GM18951 (cell line): ENCODE results near the gene ATP9B.

ENCODE experiments used
- POLR2A ChIP-seq: IDR thresholded peaks from 4 replicates; pipeline ENCODE4 v1.6.1; 2011; ENCODE audit warnings: mild to moderate bottlenecking; ENCODE audit not compliant: insufficient read length, insufficient read depth; ENCODE audit errors: extremely low read depth
- in situ Hi-C: fragments of 300-500 bp; cut with MboI; formaldehyde crosslinking; loops from one replicate; pipeline ENCODE4 v1.12.0; 2022; ENCODE audit warnings: low sequenced_read_pairs, mixed read lengths, inconsistent platforms; ENCODE audit not compliant: unreplicated experiment

Gene ATP9B

GRCh38 chr18:79396431-79397246 lies 327.4 kb downstream of the ATP9B start:
- no peak for TF ChIP-seq POLR2A
- in situ Hi-C loops, result no loop called here

- no peak for TF ChIP-seq POLR2A
- in situ Hi-C loops, result no loop called here
Measured at GRCh38 chr18:79397247-79397829, 328.1 kb downstream of the ATP9B start.

GRCh38 chr18:79397830-79398761 lies 328.9 kb downstream of the ATP9B start:
- no peak for TF ChIP-seq POLR2A

GRCh38 chr18:79399275-79400081 lies 330.3 kb downstream of the ATP9B start:
- peak; percentile 36 for TF ChIP-seq POLR2A
- in situ Hi-C loops, result no loop called here

More at GRCh38 chr18:79397830-79398761, 328.9 kb downstream of the ATP9B start:
- in situ Hi-C loops, result no loop called here

- TF ChIP-seq POLR2A, result no peak
- in situ Hi-C loops, result no loop called here
Measured at GRCh38 chr18:79400091-79400590, 330.9 kb downstream of the ATP9B start.

GRCh38 chr18:79400591-79401381 lies 331.6 kb downstream of the ATP9B start:
- in situ Hi-C loops, result no loop called here
- TF ChIP-seq POLR2A, result no peak

- in situ Hi-C loops, result no loop called here
- TF ChIP-seq POLR2A, result no peak
Measured at GRCh38 chr18:79401494-79402208, 332.5 kb downstream of the ATP9B start.

GRCh38 chr18:79402209-79402576 lies 333.0 kb downstream of the ATP9B start:
- no peak for TF ChIP-seq POLR2A
- in situ Hi-C loops, result no loop called here

GRCh38 chr18:79402977-79403722 lies 334.0 kb downstream of the ATP9B start:
- no peak for TF ChIP-seq POLR2A
- in situ Hi-C loops, result no loop called here

- no peak for TF ChIP-seq POLR2A
- in situ Hi-C loops, result no loop called here
Measured at GRCh38 chr18:79403723-79404566, 334.8 kb downstream of the ATP9B start.
